ENCODE data around the gene EPAS1. TPM values are rescaled to one million over a fixed set of nuclear protein-coding genes. Genes with fewer than 3 reads are reported as not detected.

The EPAS1 gene
- total RNA-seq, 6 donors from 2014 or later = 440 to 1,878 (median 1,131) TPM

DNA sequence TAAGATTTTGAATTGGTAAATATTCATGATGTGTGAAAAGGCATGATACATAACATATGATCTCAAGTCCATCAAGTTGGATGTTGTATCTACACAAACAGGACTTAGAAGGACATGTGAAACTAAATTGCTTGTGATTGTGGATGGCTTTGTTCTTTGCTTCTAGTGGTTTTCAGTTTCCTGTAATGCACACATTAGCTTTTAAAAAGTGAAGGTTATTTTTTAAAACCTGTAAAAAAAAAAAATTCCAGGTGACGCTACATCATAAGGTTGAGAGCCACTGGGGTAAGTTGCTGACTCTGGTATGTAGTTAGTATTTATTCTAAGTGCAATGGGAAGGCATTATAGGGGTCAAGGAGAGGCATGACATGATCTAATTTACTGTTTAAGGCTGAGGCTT is 133.8 kb downstream of the EPAS1 start:
- Histone ChIP-seq H3K27me3 (no peaks in the 10 kb centered on the region), H3K4me3 (no peak overlapping the region), H3K9me3 (no peaks in the 10 kb centered on the region), H3K36me3 (no peaks in the 10 kb centered on the region), H3K27ac (no peak overlapping the region), H3K4me1 (peaks cover 0 to 7% (median 0%) of the 10 kb centered on the region in 4 donors)
- TF ChIP-seq POLR2AphosphoS5 (IDR thresholded peaks at IDR 0.05) (no peak), POLR2A (IDR thresholded peaks at IDR 0.05) (no peak), EP300 (IDR thresholded peaks at IDR 0.05) (no peak)
- TF ChIP-seq, protein P1, sequence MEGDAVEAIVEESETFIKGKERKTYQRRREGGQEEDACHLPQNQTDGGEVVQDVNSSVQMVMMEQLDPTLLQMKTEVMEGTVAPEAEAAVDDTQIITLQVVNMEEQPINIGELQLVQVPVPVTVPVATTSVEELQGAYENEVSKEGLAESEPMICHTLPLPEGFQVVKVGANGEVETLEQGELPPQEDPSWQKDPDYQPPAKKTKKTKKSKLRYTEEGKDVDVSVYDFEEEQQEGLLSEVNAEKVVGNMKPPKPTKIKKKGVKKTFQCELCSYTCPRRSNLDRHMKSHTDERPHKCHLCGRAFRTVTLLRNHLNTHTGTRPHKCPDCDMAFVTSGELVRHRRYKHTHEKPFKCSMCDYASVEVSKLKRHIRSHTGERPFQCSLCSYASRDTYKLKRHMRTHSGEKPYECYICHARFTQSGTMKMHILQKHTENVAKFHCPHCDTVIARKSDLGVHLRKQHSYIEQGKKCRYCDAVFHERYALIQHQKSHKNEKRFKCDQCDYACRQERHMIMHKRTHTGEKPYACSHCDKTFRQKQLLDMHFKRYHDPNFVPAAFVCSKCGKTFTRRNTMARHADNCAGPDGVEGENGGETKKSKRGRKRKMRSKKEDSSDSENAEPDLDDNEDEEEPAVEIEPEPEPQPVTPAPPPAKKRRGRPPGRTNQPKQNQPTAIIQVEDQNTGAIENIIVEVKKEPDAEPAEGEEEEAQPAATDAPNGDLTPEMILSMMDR (IDR thresholded peaks at IDR 0.05) = no peak
- 86 to 91% methylated on average over 1 of the region's 1 CpG for WGBS, 2 donors
- ATAC-seq (ENCODE audit: low FRiP score in 2 of 2) = no peak
- no peak for DNase-seq

DNA sequence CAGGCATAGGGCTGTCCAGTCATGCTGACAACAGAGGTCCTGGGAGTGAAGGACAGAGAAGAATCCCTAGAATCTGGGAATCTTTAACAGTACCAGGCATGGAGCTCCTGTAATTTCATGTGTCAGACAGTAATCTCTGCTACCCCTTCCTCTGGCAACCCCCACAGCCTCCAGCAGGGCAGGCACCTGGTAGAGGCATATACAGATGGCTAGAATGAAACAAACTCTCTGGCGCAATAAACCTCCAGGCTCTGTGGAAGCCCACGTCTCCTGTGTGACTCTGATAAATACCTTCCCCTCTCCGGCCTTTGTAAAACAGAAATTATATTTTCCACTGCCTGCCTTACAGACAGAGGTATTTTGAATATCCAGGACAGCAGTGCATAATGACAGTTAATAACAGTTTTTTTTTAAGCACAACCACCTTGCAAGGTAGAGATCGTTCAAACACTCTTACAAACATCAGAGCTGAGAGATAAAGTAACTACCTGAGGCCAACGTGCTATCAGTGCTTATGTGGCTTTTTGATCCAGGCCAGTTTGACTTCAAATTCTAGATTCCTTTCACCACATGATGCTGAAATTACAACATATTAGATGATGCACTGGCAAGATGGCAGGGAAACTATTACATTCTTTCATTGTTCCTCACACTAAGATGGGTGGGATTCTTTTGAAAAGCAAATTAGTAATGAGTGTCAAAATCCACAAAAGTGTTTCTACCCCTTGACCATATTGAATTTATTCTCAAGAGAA is 134.5 kb downstream of the EPAS1 start:
- no peak for ATAC-seq (ENCODE audit: low FRiP score in 2 of 2)

DNA sequence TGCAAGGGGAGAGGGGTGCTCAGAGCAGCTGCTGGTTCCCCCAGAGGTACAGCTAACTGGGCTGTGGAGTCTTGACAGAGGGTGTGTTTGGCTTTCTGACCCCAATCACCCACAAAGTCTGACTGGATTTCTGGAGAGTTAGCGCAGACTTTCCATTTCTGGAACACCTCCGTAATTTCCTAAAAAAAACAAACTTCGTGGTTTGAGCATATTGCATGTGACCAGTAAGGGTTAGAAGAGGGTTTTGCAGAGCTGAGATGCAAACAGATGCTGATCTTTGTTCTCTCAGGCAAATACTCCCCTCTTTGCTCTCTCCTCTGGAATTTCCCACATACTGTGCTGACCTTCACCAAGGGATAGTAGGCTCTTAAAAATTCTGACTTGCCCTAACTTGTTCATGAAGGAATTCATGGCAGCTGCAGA is 137.7 kb downstream of the EPAS1 start:
- WGBS, 2 donors = 72 to 73% methylated on average over 3 of the region's 3 CpGs
- H3K9me3 ChIP-seq = no peaks in the 10 kb centered on the region
- no peaks in the 10 kb centered on the region for H3K36me3 ChIP-seq
- TF ChIP-seq POLR2A (IDR thresholded peaks at IDR 0.05) (no peak), POLR2AphosphoS5 (IDR thresholded peaks at IDR 0.05) (no peak), EP300 (IDR thresholded peaks at IDR 0.05) (no peak)
- TF ChIP-seq, protein P1 (IDR thresholded peaks at IDR 0.05) = no peak
- no peak overlapping the region for H3K27ac ChIP-seq
- H3K27me3 ChIP-seq = no peaks in the 10 kb centered on the region
- DNase-seq (no peak), ATAC-seq (ENCODE audit: low FRiP score in 2 of 2) (no peak)
- no peak overlapping the region for H3K4me3 ChIP-seq
- peaks cover 0 to 7% (median 0%) of the 10 kb centered on the region in 4 donors for H3K4me1 ChIP-seq

More for the DNA sequence above, 134.5 kb downstream of the EPAS1 start:
- Histone ChIP-seq H3K9me3 (no peaks in the 10 kb centered on the region), H3K27ac (no peak overlapping the region), H3K27me3 (no peaks in the 10 kb centered on the region), H3K4me1 (peaks cover 0 to 7% (median 0%) of the 10 kb centered on the region in 4 donors), H3K4me3 (no peak overlapping the region), H3K36me3 (no peaks in the 10 kb centered on the region)
- no peak for DNase-seq
- WGBS, 2 donors = 76 to 83% methylated on average over 5 of the region's 5 CpGs
- TF ChIP-seq EP300 (IDR thresholded peaks at IDR 0.05) = no peak
- TF ChIP-seq, protein P1 (IDR thresholded peaks at IDR 0.05) = no peak
- no peak for TF ChIP-seq POLR2AphosphoS5 (IDR thresholded peaks at IDR 0.05)
- no peak for TF ChIP-seq POLR2A (IDR thresholded peaks at IDR 0.05)

DNA sequence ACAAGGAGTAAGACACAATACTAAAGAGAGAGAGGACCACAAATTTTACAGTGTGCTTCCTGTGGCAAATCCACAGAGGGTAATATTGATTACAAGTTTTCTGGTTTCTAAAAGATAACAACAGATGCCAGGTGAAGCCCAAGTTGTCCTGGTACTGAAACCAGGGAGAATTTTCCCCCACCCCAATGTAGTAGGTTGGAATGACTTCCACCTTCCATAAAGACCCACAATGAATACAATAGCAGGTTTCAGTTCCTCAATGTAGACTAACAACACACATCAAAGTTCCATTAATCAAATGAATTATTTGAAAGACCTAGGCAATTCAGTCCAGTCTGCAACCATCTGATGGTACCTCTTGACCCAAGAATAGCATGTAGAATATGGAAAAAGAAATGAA is 138.1 kb downstream of the EPAS1 start:
- no peak for DNase-seq
- no peaks in the 10 kb centered on the region for H3K36me3 ChIP-seq
- no peak for ATAC-seq (ENCODE audit: low FRiP score in 2 of 2)
- no peak overlapping the region for H3K27ac ChIP-seq
- no peak overlapping the region for H3K4me3 ChIP-seq
- no peaks in the 10 kb centered on the region for H3K9me3 ChIP-seq
- H3K4me1 ChIP-seq = peaks cover 0 to 7% (median 0%) of the 10 kb centered on the region in 4 donors
- no peak for TF ChIP-seq POLR2A (IDR thresholded peaks at IDR 0.05)
- TF ChIP-seq, protein P1 (IDR thresholded peaks at IDR 0.05) = no peak
- TF ChIP-seq EP300 (IDR thresholded peaks at IDR 0.05) = no peak
- no peak for TF ChIP-seq POLR2AphosphoS5 (IDR thresholded peaks at IDR 0.05)
- no peaks in the 10 kb centered on the region for H3K27me3 ChIP-seq
